HL-60 (cell line): ENCODE data around the gene SLC17A8.

ENCODE experiments used
- DNase-seq, 2 experiments: peaks; one replicate each; pipeline ENCODE4 v3.0.0-alpha.2; 2010 to 2020; ENCODE audit warnings: low read depth in 1 of 2, low spot score in 1 of 2
- H3K27ac ChIP-seq: fragments of 250-450 bp; sonication (Bioruptor Pico); replicated peaks from 2 replicates; pipeline ENCODE4 v1.5.1; 2020; ENCODE audit warnings: mild to moderate bottlenecking, moderate library complexity
- H3K27me3 ChIP-seq: fragments of 250-450 bp; sonication (Bioruptor Pico); 2 replicates; pipeline ENCODE4 v1.5.1; 2021; ENCODE audit warnings: mild to moderate bottlenecking, moderate library complexity; ENCODE audit not compliant: insufficient read depth, poor library complexity, severe bottlenecking
- H3K4me3 ChIP-seq: replicated peaks from 2 replicates; pipeline ENCODE4 v1.5.1; 2011; ENCODE audit warnings: mild to moderate bottlenecking, control low read depth, low read length; ENCODE audit not compliant: insufficient read depth
- GABPA ChIP-seq: IDR thresholded peaks from 2 replicates; pipeline ENCODE4 v1.6.1; 2012; ENCODE audit warnings: low read depth
- POLR2AphosphoS5 ChIP-seq: IDR thresholded peaks from 2 replicates; pipeline ENCODE4 v1.6.1; 2012; ENCODE audit warnings: low read depth
- SPI1 ChIP-seq: IDR thresholded peaks from 2 replicates; pipeline ENCODE4 v1.6.1; 2012; ENCODE audit warnings: low read depth, mild to moderate bottlenecking, borderline replicate concordance
- TF ChIP-seq, protein P1 (sequence below): IDR thresholded peaks from one replicate; pipeline ENCODE4 v1.5.1; 2011; ENCODE audit warnings: low read length, control low read depth, inconsistent platforms; ENCODE audit not compliant: insufficient read depth
- TF ChIP-seq, protein P2 (sequence below): IDR thresholded peaks from 2 replicates; pipeline ENCODE4 v1.6.1; 2012; ENCODE audit warnings: low read depth; ENCODE audit not compliant: insufficient replicate concordance

Gene SLC17A8

DNA sequence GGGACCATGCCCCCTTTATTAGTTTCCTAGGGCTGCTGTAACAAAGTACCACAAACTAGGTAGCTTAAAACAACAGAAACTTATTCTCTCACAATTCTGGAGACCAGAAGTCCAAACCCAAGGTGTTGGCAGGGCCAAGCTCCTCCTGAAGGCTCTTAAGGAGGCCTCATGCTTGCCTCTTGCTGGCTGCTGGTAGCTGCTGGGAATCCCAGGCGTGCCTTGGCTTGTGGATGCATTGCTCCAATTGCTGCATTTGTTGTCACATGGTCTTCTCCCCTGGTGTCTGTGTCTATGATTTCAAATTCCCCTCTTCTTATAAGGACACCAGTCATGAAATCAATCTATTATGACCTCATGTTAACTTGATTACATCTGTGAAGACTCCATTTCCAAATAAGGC, 11.2 kb downstream of the SLC17A8 start:
- Histone ChIP-seq H3K4me3 (no peak overlapping the region), H3K27me3 (no peaks in the 10 kb centered on the region), H3K27ac (no peak overlapping the region)
- DNase-seq: no peak
- no peak for TF ChIP-seq SPI1
- TF ChIP-seq, protein P1, sequence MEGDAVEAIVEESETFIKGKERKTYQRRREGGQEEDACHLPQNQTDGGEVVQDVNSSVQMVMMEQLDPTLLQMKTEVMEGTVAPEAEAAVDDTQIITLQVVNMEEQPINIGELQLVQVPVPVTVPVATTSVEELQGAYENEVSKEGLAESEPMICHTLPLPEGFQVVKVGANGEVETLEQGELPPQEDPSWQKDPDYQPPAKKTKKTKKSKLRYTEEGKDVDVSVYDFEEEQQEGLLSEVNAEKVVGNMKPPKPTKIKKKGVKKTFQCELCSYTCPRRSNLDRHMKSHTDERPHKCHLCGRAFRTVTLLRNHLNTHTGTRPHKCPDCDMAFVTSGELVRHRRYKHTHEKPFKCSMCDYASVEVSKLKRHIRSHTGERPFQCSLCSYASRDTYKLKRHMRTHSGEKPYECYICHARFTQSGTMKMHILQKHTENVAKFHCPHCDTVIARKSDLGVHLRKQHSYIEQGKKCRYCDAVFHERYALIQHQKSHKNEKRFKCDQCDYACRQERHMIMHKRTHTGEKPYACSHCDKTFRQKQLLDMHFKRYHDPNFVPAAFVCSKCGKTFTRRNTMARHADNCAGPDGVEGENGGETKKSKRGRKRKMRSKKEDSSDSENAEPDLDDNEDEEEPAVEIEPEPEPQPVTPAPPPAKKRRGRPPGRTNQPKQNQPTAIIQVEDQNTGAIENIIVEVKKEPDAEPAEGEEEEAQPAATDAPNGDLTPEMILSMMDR: no peak

DNA sequence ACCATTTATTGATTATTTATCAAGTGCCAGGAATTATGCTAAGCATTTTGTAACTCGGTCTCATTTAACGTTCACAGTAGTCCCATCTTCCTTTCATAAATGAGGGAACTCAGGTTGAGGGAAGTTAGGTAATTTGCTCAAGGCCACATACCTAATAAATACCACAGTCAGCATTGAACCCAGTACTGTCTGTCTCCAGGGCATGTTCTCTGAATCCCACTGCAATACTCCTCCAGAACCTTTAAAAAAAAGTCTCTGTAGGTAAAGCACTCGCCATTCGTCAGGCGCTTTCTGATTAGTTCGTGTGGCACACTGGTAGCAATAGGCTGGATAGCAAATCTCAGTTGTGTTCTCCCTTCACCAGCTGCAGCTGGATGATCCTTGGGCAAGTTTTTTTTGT, 14.3 kb downstream of the SLC17A8 start:
- no peak overlapping the region for H3K27ac ChIP-seq
- H3K4me3 ChIP-seq: no peak overlapping the region
- no peak for DNase-seq
- no peaks in the 10 kb centered on the region for H3K27me3 ChIP-seq
- TF ChIP-seq SPI1 (no peak), POLR2AphosphoS5 (no peak), GABPA (no peak)
- TF ChIP-seq, protein P1: no peak
- TF ChIP-seq, protein P2, sequence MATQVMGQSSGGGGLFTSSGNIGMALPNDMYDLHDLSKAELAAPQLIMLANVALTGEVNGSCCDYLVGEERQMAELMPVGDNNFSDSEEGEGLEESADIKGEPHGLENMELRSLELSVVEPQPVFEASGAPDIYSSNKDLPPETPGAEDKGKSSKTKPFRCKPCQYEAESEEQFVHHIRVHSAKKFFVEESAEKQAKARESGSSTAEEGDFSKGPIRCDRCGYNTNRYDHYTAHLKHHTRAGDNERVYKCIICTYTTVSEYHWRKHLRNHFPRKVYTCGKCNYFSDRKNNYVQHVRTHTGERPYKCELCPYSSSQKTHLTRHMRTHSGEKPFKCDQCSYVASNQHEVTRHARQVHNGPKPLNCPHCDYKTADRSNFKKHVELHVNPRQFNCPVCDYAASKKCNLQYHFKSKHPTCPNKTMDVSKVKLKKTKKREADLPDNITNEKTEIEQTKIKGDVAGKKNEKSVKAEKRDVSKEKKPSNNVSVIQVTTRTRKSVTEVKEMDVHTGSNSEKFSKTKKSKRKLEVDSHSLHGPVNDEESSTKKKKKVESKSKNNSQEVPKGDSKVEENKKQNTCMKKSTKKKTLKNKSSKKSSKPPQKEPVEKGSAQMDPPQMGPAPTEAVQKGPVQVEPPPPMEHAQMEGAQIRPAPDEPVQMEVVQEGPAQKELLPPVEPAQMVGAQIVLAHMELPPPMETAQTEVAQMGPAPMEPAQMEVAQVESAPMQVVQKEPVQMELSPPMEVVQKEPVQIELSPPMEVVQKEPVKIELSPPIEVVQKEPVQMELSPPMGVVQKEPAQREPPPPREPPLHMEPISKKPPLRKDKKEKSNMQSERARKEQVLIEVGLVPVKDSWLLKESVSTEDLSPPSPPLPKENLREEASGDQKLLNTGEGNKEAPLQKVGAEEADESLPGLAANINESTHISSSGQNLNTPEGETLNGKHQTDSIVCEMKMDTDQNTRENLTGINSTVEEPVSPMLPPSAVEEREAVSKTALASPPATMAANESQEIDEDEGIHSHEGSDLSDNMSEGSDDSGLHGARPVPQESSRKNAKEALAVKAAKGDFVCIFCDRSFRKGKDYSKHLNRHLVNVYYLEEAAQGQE: no peak

DNA sequence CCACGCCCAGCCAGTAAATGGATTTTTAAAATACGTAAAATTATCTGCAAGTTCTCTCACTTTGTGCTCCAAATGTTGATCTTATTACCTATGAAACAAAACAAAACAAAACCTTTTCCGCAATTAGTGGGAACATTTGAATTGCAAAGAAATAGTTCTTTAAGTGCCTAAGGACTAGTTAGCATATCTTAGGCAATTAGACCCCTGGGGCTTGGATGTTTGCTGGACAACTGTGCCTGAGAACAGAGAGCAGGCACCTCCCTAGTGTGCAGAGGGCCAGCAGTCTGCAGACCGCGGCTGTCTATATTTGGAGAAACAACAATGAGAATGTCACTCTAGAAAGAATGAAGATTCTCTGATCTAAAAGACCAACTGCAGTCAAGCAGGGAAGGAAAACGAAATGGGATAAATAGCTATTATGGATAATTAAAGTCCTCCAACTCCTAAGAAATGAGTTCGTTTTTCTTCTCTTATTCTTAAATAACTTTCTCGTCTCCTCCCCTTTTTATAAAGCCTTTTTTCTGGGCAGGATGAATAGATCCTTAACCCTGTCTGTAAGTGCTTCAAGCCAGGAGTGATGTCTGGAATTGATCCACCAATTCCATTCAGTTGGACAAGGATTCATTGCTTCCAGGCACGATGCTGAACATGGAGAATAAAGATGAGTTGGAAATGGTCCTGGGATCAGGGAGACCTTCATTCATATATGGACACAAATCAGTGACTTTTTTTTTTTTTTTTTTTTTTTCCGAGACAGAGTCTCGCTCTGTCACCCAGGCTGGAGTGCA, 16.2 kb downstream of the SLC17A8 start:
- TF ChIP-seq, protein P1: no peak
- TF ChIP-seq GABPA (no peak), POLR2AphosphoS5 (no peak), SPI1 (no peak)
- TF ChIP-seq, protein P2: no peak
- Histone ChIP-seq H3K27me3 (no peaks in the 10 kb centered on the region), H3K4me3 (no peak overlapping the region), H3K27ac (no peak overlapping the region)
- DNase-seq: no peak
